DMS 273 treated with DMSO at 0.1 percent for 48 hours (cell line): ENCODE results near the gene ZBTB11.
"Not testable (repeated sequence)": the region's sequence is repeated elsewhere in the genome, so short reads cannot be mapped to it uniquely, and the experiment has no call there.

Source experiments
- DNase-seq: peaks from one replicate; lab custom pipeline; 2025; lab: John Stamatoyannopoulos, UW

ZBTB11 gene, protein sequence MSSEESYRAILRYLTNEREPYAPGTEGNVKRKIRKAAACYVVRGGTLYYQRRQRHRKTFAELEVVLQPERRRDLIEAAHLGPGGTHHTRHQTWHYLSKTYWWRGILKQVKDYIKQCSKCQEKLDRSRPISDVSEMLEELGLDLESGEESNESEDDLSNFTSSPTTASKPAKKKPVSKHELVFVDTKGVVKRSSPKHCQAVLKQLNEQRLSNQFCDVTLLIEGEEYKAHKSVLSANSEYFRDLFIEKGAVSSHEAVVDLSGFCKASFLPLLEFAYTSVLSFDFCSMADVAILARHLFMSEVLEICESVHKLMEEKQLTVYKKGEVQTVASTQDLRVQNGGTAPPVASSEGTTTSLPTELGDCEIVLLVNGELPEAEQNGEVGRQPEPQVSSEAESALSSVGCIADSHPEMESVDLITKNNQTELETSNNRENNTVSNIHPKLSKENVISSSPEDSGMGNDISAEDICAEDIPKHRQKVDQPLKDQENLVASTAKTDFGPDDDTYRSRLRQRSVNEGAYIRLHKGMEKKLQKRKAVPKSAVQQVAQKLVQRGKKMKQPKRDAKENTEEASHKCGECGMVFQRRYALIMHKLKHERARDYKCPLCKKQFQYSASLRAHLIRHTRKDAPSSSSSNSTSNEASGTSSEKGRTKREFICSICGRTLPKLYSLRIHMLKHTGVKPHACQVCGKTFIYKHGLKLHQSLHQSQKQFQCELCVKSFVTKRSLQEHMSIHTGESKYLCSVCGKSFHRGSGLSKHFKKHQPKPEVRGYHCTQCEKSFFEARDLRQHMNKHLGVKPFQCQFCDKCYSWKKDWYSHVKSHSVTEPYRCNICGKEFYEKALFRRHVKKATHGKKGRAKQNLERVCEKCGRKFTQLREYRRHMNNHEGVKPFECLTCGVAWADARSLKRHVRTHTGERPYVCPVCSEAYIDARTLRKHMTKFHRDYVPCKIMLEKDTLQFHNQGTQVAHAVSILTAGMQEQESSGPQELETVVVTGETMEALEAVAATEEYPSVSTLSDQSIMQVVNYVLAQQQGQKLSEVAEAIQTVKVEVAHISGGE

DNA sequence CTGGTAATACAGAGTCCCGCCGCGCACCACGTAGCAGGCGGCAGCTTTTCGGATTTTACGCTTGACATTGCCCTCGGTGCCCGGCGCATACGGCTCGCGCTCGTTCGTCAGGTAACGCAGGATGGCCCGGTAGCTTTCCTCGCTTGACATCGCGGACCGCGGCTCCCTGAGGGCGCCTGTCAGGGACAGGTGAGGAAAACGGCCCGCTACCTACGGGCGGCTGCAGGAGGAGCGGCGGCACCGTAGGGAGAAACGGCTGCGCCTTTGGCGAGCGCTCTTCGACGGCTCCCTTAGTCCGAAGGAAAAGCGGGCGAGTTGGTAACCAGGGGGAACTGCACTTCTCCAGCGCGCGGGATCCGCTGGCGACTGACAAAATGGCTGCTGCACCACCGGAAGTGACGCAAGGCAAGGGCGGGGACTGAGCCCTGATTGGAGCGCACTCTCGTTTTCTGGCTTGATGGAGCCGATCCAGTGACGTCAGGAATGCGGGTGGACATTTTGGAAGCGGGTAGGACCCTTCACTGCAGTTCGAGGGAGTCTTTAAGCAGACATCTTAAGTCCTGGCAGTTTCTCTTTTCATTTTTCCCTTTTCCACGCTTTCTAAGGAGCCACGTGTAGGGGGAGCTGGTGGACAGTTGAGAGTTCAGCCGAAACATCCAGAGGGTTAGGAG, at the start of gene ZBTB11:
ZBTB11 (minus strand) TSS at position 368 of the 671 bp plus-strand sequence; CDS start at position 150, 218 bp downstream.
- DNase-seq = no peak

DNA sequence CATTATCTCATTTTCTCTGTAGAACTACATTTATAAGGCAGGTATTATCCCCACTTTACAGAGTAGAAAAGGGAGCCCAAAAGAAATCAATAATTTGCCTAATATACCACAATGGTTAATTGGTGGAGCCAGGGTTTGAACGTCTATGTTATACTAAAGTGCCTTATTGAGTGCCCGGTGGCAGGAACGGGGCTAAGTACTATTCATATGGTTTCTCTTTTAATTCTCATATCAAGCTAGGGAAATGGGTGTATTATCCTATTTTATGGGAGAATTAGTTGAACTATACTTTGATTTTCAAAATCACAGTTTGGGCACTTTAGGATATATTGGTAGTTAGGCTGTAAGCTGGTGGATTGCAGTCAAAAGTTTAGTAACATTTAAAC, 49.0 kb upstream of the ZBTB11 start:
- no peak for DNase-seq

DNA sequence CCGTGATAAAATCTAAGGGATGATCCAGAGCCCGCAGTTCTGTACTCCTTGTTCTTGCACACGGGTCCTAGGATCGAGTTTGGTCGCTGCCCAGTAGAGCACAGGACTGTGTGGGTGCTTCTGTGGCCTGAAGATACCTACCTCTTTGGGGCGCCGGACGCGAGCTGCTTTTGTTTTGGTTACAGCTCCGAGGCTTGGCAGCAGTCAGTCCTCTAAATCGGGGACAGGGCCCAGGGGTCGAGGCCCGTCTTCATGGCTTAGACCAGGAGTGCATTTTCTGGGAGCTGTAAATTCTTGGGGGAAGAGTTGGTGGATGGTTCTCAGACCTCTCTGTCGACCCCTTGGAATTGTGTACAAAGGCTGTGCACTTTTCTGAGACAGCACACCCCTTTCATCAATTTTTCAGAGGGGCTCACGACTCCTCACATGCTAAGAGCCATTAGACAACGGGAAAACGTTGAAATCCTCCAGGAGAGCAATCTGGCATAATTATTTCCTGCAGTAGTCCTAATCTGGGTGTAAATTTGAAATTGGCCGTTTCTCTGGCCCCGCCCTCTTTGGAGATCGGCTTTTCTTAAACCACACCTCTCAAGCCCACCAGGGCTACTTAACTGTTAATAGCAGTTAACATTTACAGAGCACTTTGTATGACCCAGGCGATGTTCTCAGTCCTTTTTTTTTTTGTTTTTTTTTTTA, 48.4 kb upstream of the ZBTB11 start:
- no peak for DNase-seq

DNA sequence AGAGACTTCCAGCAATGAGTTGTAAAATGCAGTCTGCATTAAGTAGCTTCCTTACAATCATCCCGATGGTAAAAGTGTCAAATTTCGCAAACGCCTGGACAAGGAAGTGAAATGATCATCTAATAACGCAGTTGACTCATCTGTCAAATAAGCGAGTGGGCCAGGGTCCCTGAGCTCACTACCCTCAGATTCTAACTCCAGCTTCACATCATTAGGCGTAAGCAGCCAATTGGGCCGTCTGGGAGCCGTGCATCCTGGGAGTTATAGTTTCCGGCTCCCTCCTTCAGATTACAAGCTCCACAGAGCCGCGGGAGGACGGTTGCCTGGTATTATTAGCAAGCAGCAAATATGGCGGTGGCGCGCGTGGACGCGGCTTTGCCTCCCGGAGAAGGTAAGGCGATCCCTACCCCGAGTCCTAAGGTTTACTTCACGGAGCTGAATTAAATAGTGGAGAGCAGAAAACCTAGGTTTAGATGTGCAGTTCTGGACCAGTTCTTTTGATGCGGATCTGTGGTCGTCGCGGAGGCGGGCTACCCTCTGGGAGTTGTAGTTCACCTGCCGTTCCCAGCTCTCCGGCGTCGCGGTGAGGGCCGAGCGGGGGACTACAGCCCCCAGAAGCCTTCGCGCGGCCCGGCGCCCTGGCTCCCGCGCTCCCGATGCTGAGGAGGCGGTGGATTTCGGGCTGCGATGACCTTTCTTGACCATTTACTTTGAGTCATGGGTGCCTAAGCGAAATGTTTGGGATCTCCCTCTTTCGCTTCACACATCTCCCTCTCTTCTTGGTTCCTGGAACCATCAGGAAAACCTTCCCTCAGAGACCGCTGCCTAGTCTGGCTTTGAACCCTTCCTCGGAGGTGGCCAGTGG, 47.6 kb upstream of the ZBTB11 start, which contains the start of gene CEP97:
CEP97 (plus strand) TSS at position 286 of the 865 bp plus-strand sequence; CDS start at position 349, 63 bp downstream.
- DNase-seq = peak; percentile 98

DNA sequence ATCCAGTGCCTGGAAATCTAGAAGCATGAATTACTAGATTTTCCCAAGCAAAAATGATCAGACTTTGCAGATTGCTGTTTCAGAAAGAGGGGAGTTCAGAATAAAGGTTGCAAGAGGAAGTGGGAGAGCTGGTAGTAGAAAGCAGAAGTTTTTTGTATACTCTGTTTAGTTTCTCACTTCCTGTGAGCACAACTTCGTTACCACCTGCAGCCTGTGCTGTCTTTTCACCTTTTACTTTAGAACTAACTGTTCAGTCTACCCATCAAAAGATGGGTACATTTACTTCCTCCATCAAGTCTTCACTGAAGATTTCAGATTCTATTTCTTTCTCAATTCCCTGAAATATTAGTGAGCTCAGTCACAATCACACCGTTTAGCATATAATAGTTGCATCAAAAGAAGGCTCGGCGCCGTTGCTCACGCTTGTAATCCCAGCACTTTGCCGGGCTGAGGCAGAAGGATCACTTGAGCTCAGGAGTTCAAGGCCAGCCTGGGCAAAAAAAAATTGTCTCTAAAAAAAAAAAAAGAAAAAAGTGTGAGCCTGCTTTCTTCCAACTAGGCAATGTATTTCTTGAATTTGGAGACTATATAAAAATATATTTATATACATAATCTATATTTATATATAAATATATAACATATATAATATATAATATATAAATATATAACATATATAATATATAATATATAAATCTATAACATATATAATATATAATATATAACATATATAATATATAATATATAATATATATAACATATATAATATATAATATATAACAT, 45.7 kb upstream of the ZBTB11 start:
- DNase-seq = no peak

DNA sequence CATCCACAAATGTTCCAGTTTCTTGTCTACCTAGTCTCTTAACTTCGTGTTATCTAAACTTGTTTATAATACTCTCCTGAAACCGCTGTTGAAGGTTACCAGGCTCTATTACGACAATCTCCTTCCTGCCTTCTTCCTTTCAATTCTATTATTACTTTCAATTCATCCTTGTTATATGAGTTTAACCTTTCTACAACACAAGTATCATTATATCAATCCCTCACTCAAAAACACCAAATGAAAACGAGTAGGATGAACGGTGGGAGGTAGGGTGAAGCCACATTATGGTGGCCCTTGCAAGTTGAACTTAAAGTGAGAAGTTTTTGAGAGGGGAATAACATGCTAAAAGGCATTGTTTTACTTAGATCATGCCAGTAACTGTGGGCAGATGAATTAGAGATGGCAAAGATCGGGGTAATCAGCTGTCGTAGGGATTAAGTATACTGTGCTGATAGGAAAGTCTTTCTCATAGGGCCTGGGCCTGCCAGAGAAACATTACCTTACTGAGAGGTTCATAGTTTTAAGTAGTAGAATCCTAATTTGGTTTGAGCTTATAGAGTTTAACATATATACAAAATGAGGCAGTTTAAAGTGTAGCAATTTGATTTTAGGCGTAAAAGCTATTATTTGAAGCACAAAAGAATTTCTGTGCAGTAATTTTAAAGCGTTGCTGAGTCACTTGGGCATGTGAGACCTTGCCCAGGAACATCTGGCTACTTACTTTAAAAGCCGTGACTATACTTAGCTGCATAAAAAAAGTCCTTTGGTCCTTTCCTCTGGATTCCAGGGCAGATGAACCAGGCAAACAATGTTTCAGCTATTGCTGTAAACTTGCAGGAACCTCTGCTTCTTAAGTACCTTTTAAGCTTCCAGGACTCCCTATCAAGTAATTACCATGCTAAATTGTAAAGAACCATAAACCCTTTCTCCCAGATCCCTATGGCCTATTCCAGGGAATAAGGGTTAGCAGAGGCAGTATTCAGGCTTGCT, 44.2 kb upstream of the ZBTB11 start:
- DNase-seq = peak; percentile 87

DNA sequence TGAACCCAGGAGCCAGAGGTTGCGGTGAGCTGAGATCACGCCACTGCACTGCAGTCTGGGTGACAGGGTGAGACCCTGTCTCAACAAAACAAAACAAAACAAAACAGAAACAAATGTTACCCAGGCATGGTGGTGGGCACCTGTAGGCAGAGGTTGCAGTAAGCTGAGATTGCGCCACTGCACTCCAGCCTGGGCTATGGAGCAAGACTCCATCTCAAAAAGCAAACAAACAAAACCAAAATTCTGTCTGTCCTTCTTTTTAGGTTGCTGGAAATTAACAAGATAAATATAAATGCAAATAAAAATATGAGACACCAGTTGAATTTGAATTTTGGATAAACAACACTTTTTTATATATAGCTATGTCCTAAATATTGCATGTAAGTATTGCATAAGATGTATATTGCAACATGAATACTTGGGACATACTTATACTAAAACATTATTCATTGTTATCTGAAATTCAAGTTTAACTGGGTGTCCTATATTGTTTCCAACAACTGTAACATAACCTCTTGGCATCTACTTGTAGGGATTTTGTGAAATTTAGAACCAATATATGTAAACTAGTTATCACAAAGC, 42.8 kb upstream of the ZBTB11 start:
- DNase-seq = no peak

DNA sequence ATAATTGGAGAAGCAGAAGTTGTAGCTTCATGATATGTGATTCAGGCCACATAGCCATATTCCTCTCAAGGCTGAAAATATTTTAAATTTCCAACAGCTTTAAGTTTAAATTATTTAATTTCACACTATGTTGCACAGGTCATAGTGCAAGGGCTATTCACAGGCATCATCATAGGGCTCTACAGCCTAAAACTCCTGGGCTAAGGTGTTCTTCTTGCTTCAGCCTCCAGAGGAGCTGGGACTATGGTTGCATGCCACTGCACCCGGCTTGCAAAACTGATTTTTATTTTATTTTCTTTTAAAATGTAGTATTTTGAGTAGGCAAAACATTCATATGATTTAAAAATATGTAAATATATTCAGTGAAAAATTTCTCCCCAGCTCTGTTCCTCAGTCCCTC, 41.5 kb upstream of the ZBTB11 start:
- DNase-seq = no peak

DNA sequence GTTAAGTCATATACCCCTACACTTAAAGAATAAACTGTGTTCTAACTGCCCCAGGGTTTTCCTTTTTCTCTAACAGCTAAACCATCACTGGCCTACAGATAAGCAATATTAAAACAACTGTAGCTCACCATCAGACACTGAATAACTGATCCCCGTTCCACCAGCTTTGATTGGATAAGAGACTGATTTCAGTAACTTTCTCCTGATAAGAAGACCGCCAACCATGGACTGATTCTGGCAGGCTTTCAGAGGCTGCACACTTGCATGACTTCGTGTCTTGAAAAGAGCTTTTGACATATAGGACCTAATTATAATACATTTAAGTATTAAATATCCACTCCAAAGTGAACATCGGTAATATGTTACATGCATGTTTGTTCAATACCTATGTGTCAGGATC, 32.2 kb upstream of the ZBTB11 start:
- no peak for DNase-seq

DNA sequence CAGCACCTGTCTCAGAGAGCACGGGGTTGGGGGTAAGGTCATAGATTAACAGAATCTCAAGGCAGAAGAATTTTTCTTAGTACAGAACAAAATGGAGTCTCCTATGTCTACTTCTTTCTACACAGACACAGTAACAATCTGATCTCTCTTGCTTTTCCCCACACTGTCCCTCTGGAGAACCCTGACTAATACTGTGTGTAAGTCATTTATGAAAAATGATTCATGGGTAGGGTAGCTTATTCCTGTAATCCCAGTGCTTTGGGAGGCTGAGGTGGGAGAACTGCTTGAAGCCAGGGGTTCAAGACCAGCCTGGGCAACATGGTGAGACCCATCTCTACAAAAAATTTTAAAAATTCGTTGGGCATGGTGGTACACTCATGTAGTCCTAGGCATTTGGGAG, 27.7 kb upstream of the ZBTB11 start:
- DNase-seq = not testable (repeated sequence)

DNA sequence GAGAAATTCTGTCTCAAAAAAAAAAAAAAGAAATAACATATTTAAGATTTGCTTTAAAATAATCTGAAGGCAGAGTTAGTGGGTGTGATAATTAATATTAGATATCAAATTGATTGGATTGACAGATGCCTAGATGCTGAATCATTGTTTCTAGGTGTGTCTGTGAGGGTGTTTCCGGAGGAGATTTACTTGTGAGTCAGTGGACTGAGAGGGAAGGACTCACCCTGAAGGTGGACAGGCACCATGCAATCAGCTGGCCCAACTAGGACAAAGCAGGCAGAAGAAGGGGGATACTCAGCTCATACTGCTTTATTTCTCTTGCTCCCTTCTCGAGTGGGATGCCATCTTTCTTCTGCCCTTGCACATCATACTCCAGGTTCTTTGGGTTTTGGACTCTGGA, 26.2 kb upstream of the ZBTB11 start:
- no peak for DNase-seq

DNA sequence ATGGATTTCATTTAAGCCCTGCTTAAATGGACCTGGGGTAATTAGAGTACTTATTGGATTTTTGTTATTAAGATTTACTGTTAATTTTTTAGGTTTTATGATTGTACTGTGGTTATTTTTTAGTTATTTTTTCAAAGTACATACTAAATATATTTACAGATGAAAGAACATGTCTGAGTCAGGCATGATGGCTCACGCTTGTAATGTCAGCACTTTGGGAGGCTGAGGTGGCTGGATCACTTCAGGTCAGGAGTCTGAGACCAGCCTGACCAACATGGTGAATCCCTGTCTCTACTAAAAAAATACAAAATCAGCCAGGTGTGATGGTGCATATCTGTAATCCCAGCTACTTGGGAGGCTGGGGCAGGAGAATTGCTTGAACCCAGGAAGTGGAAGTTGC, 25.8 kb upstream of the ZBTB11 start:
- no peak for DNase-seq

DNA sequence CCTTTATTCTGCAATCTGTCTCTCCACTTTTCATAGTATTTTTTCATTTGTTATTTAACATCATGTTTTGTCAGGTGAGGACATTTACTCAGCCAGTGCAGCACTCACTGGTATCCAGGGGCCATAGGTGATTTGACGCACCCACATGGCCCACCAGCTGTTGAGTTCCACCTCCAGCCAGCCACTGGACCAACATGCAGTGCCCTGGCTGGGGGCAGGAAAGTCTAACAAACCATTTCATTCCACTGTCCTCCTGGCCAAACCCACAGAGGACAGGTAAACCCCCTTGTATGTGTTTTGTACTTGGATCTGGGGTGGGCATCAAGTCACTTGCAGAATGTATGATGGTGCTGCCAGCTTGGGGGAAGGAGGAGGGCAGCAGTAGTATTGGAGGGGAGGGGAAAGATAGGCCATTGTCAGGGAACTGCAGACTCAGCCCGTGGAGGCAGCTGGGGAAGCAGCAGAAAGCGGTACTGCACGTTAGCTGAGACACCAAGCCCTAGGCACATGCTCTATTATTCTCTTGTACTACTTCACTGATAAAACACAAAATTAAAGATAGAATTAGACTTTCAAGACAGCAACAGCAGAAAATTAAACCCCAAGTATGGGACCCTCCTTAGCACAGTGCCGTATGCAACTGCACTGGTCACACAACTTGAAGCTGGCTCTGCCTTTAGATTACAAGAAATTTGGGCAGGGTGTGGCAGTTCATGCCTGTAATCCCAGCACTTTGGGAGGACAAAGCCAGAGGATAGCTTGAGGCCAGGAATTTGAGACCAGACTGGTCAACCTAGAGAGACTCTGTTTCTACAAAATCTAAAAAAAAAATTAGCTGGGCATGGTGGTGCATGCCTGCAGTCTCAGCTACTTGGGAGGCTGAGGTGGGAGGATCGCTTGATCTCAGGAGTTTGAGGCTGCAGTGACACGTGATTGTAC, 25.0 kb upstream of the ZBTB11 start:
- DNase-seq = no peak

DNA sequence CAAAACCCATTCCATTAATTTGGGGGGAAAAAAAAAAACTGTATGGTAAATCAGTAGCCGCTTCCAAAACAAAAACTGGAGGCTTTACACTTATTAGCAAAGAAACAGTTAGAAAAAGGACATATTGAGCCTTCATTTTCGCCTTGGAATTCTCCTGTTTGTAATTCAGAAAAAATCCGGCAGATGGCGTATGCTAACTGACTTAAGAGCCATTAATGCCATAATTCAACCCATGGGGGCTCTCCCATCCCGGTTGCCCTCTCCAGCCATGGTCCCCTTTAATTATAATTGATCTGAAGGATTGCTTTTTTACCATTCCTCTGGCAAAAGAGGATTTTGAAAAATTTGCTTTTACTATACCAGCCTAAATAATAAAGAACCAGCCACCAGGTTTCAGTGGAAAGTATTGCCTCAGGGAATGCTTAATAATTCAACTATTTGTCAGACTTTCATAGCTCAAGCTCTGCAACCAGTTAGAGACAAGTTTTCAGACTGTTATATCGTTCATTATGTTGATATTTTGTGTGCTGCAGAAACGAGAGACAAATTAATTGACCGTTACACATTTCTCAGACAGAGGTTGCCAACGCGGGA, 18.9 kb upstream of the ZBTB11 start:
- no peak for DNase-seq

DNA sequence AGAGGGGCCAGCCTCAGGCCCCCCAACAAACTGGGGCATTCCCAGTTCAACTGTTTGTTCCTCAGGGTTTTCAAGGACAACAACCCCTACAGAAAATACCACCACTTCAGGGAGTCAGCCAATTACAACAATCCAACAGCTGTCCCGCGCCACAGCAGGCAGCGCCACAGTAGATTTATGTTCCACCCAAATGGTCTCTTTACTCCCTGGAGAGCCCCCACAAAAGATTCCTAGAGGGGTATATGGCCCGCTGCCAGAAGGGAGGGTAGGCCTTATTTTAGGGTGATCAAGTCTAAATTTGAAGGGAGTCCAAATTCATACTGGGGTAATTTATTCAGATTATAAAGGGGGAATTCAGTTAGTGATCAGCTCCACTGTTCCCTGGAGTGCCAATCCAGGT, 17.9 kb upstream of the ZBTB11 start:
- DNase-seq = not testable (repeated sequence)

DNA sequence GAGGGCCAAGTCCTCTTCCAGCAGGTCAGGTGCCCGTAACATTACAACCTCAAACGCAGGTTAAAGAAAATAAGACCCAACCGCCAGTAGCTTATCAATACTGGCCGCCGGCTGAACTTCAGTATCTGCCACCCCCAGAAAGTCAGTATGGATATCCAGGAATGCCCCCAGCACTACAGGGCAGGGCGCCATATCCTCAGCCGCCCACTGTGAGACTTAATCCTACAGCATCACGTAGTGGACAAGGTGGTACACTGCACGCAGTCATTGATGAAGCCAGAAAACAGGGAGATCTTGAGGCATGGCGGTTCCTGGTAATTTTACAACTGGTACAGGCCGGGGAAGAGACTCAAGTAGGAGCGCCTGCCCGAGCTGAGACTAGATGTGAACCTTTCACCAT, 16.6 kb upstream of the ZBTB11 start:
- not testable (repeated sequence) for DNase-seq
